AG09309 (cell line): Measurements from ENCODE around the gene PTPRG.

ENCODE experiments used
- DNase-seq: peaks from one replicate; pipeline ENCODE4 v3.0.0-alpha.2; 2010; ENCODE audit warnings: low read depth
- H3K4me3 ChIP-seq: 2 replicates; pipeline ENCODE4 v1.5.1; 2011; ENCODE audit warnings: mild to moderate bottlenecking, low read depth, low read length, moderate library complexity; ENCODE audit not compliant: control insufficient read depth
- TF ChIP-seq, protein P1 (sequence below): IDR thresholded peaks from 2 replicates; pipeline ENCODE4 v1.5.1; 2011; ENCODE audit warnings: mild to moderate bottlenecking, low read depth, low read length, inconsistent platforms; ENCODE audit not compliant: insufficient read depth, control insufficient read depth; ENCODE audit errors: missing control alignments

The PTPRG gene

DNA sequence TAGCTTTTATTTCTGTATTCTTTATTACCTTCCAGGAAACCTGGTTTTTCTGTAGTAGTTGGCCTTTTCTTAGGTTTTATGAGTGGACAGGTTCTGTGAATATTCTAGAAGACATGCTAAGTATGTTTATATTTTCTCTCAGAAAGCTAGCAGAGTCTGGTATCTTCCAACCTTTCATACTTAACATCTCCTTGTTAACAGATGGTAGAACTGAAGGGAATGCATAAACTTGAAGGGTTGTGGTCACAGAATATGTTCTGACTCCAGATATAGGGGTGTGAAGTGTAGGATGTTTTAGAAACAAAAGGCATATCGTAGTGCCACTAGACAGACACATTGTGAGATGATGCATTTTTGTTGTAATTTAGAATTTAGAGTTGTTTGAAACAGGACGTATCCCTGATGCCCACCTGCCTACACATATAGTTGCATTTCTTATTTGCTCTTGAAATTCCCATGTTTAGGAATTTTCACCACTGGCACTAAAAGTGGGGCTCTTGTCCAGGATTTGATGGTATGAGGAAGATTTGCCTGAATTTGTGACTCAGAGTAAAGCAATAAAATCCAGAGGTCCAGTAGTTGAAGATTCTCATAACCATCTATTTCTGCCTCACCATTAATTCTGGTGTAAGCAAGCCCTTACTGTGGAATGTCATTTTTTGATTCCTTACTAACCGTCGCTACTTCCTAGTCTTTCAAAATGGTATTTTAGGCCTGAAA, 537.4 kb downstream of the PTPRG start:
- peak; percentile 55 for DNase-seq
- no peak overlapping the region for H3K4me3 ChIP-seq
- TF ChIP-seq, protein P1, sequence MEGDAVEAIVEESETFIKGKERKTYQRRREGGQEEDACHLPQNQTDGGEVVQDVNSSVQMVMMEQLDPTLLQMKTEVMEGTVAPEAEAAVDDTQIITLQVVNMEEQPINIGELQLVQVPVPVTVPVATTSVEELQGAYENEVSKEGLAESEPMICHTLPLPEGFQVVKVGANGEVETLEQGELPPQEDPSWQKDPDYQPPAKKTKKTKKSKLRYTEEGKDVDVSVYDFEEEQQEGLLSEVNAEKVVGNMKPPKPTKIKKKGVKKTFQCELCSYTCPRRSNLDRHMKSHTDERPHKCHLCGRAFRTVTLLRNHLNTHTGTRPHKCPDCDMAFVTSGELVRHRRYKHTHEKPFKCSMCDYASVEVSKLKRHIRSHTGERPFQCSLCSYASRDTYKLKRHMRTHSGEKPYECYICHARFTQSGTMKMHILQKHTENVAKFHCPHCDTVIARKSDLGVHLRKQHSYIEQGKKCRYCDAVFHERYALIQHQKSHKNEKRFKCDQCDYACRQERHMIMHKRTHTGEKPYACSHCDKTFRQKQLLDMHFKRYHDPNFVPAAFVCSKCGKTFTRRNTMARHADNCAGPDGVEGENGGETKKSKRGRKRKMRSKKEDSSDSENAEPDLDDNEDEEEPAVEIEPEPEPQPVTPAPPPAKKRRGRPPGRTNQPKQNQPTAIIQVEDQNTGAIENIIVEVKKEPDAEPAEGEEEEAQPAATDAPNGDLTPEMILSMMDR, result no peak

DNA sequence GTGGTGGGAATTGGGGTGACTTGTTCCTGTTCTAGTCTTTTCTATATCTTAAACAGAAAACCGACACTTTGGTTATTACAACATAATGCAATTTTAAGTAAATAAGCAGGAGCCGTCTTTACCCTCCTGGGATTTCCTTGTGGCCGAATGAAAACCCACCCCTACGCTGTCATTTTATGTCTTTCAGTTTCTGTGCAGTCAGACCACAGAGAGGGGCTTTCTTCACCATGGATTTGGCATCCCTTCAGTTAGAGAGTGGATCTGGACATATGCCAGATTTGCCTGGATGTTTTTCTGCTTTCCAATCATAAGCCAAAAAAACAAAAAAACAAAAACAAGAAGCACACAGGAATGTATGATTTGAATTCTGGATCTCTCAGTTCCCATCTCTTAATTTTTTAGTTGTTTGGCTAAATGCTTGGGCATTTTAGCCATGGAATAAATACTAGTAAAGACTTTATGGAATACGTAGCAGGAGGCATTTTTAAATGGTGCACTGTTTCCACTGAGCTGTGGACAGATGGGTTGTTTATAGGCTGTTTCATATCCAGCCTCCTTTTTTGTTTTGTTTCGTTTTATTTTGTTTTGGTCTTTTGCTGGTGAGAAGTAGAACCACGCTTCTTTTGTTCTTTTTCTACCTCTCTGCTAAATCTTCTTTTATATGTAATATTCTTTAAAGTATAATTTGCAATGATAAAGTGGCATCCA, 539.1 kb downstream of the PTPRG start:
- no peak for DNase-seq
- H3K4me3 ChIP-seq, result no peak overlapping the region
- TF ChIP-seq, protein P1, result no peak

- H3K4me3 ChIP-seq, result no peak overlapping the region
- no peak for DNase-seq
- TF ChIP-seq, protein P1, result no peak
Observed at GRCh38 chr3:62101488-62101887, 540.1 kb downstream of the PTPRG start.

- DNase-seq, result no peak
- H3K4me3 ChIP-seq, result no peak overlapping the region
- TF ChIP-seq, protein P1, result no peak
Observed at GRCh38 chr3:62103531-62103930, 542.2 kb downstream of the PTPRG start.

- DNase-seq, result peak; percentile 93
- TF ChIP-seq, protein P1, result peak; percentile 35
- no peak overlapping the region for H3K4me3 ChIP-seq
Observed at GRCh38 chr3:62109534-62109933, 548.2 kb downstream of the PTPRG start.

- DNase-seq, result no peak
- H3K4me3 ChIP-seq, result no peak overlapping the region
- TF ChIP-seq, protein P1, result no peak
Observed at GRCh38 chr3:62110443-62111225, 549.3 kb downstream of the PTPRG start.
